Measurements from ENCODE around the gene AKR1C1. TPM values are rescaled to one million over a fixed set of nuclear protein-coding genes. Genes with fewer than 3 reads are reported as not detected.
"Not testable (repeated sequence)": the region's sequence is repeated elsewhere in the genome, so short reads cannot be mapped to it uniquely, and the experiment has no call there.

Gene AKR1C1
- total and polyA plus RNA-seq, 2 of the 13 experiments (the other 11 are each of a cell fraction or from before 2014, with no cell fraction given): 948 to 2,238 TPM

DNA sequence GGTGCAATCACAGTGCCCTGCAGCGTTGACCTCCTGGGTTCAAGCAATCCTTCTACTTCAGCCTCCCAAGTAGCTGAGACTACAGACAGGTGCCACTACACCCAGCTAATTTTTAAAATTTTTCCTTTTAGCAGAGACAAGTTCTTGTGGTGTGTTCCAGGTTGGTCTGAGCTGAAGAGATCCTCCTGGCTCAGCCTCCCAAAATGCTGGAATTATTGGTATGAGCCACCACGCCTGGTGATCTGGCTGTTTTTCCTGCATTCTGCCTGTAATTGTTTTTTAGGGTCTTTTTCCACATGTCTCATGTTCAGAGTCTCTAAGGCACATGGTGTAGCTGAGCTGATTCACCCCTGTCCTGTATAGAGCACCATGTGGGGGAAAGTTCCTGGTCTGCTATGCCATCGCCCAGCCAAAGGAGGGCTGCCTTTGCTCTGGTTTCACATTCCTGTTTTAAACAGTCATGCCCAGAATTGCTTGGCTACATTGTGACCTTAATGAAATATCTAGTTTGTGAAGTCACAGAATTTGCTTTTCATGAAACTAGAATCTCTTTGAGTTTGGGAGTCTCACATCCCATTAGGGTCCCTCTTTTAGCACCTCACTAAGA is 55.6 kb downstream of the AKR1C1 start:
- H3K9me3 ChIP-seq (ENCODE audit: low read length); H3K27me3 ChIP-seq (ENCODE audit: control insufficient read depth in 1 of 2, insufficient read depth in 2 of 2, low read length in 2 of 2); H3K4me2 ChIP-seq (ENCODE audit: low read depth, low read length); POLR2A ChIA-PET; H4K20me1 ChIP-seq (ENCODE audit: insufficient read depth, low read length); H3K79me2 ChIP-seq (ENCODE audit: insufficient read depth, low read length); BruUV-seq (replicated peaks); CTCF ChIA-PET (ENCODE audit: low intra/inter-chr PET ratio, low total read pairs); H2AFZ ChIP-seq (ENCODE audit: low read length); H3K4me3 ChIP-seq (replicated peaks in 1 of 3; ENCODE audit: insufficient read depth in 1 of 3, low read depth in 2 of 3, low read length in 3 of 3); H3K9ac ChIP-seq (ENCODE audit: insufficient read depth, low read depth, low read length); in situ Hi-C loops (cut with HindIII; ENCODE audit: extremely low pct_ligation_motif_present, low pct_unique_long_range_greater_than_20kb); H3K36me3 ChIP-seq (replicated peaks in 1 of 2; ENCODE audit: control insufficient read depth in 1 of 2, insufficient read depth in 2 of 2, low read length in 2 of 2): not testable (repeated sequence)
- ATAC-seq: peak; percentile 93
- FAIRE-seq: peak; percentile 70
- intact Hi-C loops (cut with micrococcal nuclease; ENCODE audit: unreplicated experiment): loop anchor here (5.0 to 10.0 kb wide), 2 partner anchors 74 to 266 kb away; partner anchors contain the start of gene AKR1C3
- Histone ChIP-seq H3K27ac (ENCODE audit: extremely low read length, insufficient read depth, low read length) (peak overlapping the region; percentile 30), H3K4me1 (ENCODE audit: insufficient read depth, low read length) (peaks cover 46% of the 10 kb centered on the region)
- DNase-seq (ENCODE audit: low spot score): peak; percentile 34
- 94% methylated on average over 3 of the region's 3 CpGs for WGBS (ENCODE audit: low lambda C conversion rate)
- TF ChIP-seq FOSL2 (CRISPR knock-in tag; IDR thresholded peaks at IDR 0.05) (peak; percentile 40; the same call in 1 of the 2 replicates), ISX (CRISPR knock-in tag; conservative IDR thresholded peaks at IDR 0.05) (0 out of 2 replicates have a peak, but pooled peaks have one; percentile 24), TEAD3 (CRISPR knock-in tag; optimal IDR thresholded peaks at IDR 0.05; ENCODE audit: borderline replicate concordance) (peak; percentile 35), SAP130 (CRISPR knock-in tag; IDR thresholded peaks at IDR 0.05; ENCODE audit: low read depth) (0 out of 2 replicates have a peak, but pooled peaks have one; percentile 13), ZBTB25 (CRISPR knock-in tag; IDR thresholded peaks at IDR 0.05) (0 out of 2 replicates have a peak, but pooled peaks have one; percentile 22), MAX (IDR thresholded peaks at IDR 0.05) (peak; percentile 50; the same call in 1 of the 2 replicates), RARA (CRISPR knock-in tag; IDR thresholded peaks at IDR 0.05) (0 out of 2 replicates have a peak, but pooled peaks have one; percentile 20), SMC3 (IDR thresholded peaks at IDR 0.05; ENCODE audit: low read length) (peak; percentile 43), PPARG (CRISPR knock-in tag; conservative IDR thresholded peaks at IDR 0.05) (peak; percentile 46; the same call in 1 of the 2 replicates), STAG1 (CRISPR knock-in tag; IDR thresholded peaks at IDR 0.05) (peak; percentile 75), SALL1 (CRISPR knock-in tag; IDR thresholded peaks at IDR 0.05) (peak; percentile 53), RAD21 (CRISPR knock-in tag; IDR thresholded peaks at IDR 0.05) (peak; percentile 37; the same call in 1 of the 2 replicates), ZMYM4 (CRISPR knock-in tag; IDR thresholded peaks at IDR 0.05) (peak; percentile 35; the same call in 1 of the 2 replicates), HNF4A (CRISPR knock-in tag; IDR thresholded peaks at IDR 0.05) (peak; percentile 11; the same call in 1 of the 2 replicates), ZFP37 (CRISPR knock-in tag; IDR thresholded peaks at IDR 0.05; ENCODE audit: borderline replicate concordance) (0 out of 2 replicates have a peak, but pooled peaks have one; percentile 45), HOXA5 (CRISPR knock-in tag; IDR thresholded peaks at IDR 0.05) (0 out of 2 replicates have a peak, but pooled peaks have one; percentile 42), MNT (IDR thresholded peaks at IDR 0.05) (peak; percentile 24; the same call in 1 of the 2 replicates), ISL2 (CRISPR knock-in tag; IDR thresholded peaks at IDR 0.05) (0 out of 2 replicates have a peak, but pooled peaks have one; percentile 17)
- TF ChIP-seq, protein P1, sequence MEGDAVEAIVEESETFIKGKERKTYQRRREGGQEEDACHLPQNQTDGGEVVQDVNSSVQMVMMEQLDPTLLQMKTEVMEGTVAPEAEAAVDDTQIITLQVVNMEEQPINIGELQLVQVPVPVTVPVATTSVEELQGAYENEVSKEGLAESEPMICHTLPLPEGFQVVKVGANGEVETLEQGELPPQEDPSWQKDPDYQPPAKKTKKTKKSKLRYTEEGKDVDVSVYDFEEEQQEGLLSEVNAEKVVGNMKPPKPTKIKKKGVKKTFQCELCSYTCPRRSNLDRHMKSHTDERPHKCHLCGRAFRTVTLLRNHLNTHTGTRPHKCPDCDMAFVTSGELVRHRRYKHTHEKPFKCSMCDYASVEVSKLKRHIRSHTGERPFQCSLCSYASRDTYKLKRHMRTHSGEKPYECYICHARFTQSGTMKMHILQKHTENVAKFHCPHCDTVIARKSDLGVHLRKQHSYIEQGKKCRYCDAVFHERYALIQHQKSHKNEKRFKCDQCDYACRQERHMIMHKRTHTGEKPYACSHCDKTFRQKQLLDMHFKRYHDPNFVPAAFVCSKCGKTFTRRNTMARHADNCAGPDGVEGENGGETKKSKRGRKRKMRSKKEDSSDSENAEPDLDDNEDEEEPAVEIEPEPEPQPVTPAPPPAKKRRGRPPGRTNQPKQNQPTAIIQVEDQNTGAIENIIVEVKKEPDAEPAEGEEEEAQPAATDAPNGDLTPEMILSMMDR (CRISPR knock-in tag; IDR thresholded peaks at IDR 0.05): peak; percentile 66
- TF ChIP-seq, protein P2, sequence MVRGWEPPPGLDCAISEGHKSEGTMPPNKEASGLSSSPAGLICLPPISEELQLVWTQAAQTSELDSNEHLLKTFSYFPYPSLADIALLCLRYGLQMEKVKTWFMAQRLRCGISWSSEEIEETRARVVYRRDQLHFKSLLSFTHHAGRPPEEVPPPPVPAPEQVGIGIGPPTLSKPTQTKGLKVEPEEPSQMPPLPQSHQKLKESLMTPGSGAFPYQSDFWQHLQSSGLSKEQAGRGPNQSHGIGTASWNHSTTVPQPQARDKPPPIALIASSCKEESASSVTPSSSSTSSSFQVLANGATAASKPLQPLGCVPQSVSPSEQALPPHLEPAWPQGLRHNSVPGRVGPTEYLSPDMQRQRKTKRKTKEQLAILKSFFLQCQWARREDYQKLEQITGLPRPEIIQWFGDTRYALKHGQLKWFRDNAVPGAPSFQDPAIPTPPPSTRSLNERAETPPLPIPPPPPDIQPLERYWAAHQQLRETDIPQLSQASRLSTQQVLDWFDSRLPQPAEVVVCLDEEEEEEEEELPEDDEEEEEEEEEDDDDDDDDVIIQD (CRISPR knock-in tag; IDR thresholded peaks at IDR 0.05; ENCODE audit: low read depth): peak; percentile 31; the same call in 1 of the 2 replicates

Measured in HepG2 (cell line).